HepG2 (cell line): Measurements from ENCODE around the gene CRKL. TPM values are rescaled to one million over a fixed set of nuclear protein-coding genes. Genes with fewer than 3 reads are reported as not detected.

Experiments used
- AFF4 ChIP-seq: sonication (generic); formaldehyde crosslinking; IDR thresholded peaks from 2 replicates; pipeline ENCODE4 v1.4.0; 2020; ENCODE audit warnings: missing genetic modification reagents
- ARID3A ChIP-seq: IDR thresholded peaks from 2 replicates; pipeline ENCODE4 v1.6.1; 2012; ENCODE audit warnings: low read depth, low read length, improper control_type of control experiment
- CREB1 ChIP-seq, 2 experiments: fragments of 450-650 bp in 1 of 2; IDR thresholded peaks; 2 replicates each; pipeline ENCODE4 v1.6.1; 2016 to 2017; ENCODE audit warnings: control low read depth in 1 of 2, mild to moderate bottlenecking in 1 of 2, missing compliant biosample characterization in 1 of 2, missing genetic modification characterization in 1 of 2
- CTCF ChIP-seq: sonication (generic); formaldehyde crosslinking; IDR thresholded peaks from 2 replicates; pipeline ENCODE4 v1.5.0; 2020; ENCODE audit warnings: mild to moderate bottlenecking, missing genetic modification reagents, moderate library complexity
- IRX3 ChIP-seq: sonication (generic); formaldehyde crosslinking; IDR thresholded peaks from 2 replicates; pipeline ENCODE4 v1.8.1; 2023; ENCODE audit warnings: mild to moderate bottlenecking, low read depth, missing genetic modification reagents, borderline replicate concordance
- POLR2AphosphoS5 ChIP-seq: IDR thresholded peaks from 2 replicates; pipeline ENCODE4 v1.6.1; 2012; ENCODE audit warnings: low read depth, low read length
- UBTF ChIP-seq: sonication (generic); formaldehyde crosslinking; IDR thresholded peaks from 2 replicates; pipeline ENCODE4 v1.4.0; 2020; ENCODE audit warnings: mild to moderate bottlenecking, missing genetic modification reagents
- ZBTB33 ChIP-seq: sonication (generic); formaldehyde crosslinking; IDR thresholded peaks from 2 replicates; pipeline ENCODE4 v1.4.0; 2020; ENCODE audit warnings: missing genetic modification reagents
- ZBTB7A ChIP-seq: sonication (generic); formaldehyde crosslinking; IDR thresholded peaks from 2 replicates; pipeline ENCODE4 v1.8.0; 2022; ENCODE audit warnings: mild to moderate bottlenecking, missing genetic modification reagents
- ZNF281 ChIP-seq: sonication (generic); formaldehyde crosslinking; IDR thresholded peaks from 2 replicates; pipeline ENCODE4 v1.4.0; 2020; ENCODE audit warnings: missing genetic modification reagents, borderline replicate concordance
- ZNF430 ChIP-seq: sonication (generic); formaldehyde crosslinking; IDR thresholded peaks from 2 replicates; pipeline ENCODE4 v1.9.0; 2021; ENCODE audit warnings: mild to moderate bottlenecking, missing genetic modification reagents
- polyA plus RNA-seq, 8 experiments: library from polyadenylated mRNA; depleted of rRNA in 3 of 8; stranded (reverse) in 7 of 8; unstranded in 1 of 8; fragments of >200 nt; fragmentation: Illumina TruSeq in 4 of 8; extraction: Trizol in 4 of 8; gene quantifications; 2 replicates each; pipeline versions ENCODE4 v1.2.1 to v1.2.3, GENCODE V29; 2011 to 2016; ENCODE audit warnings: low read depth in 4 of 8, missing spikeins in 1 of 8, mixed read lengths in 1 of 8; ENCODE audit not compliant: insufficient read depth in 1 of 8
- total RNA-seq, 5 experiments: library from RNA; depleted of rRNA; stranded (reverse); fragments of >200 nt; fragmentation: Illumina TruSeq; extraction: Trizol; gene quantifications; 2 replicates each; pipeline ENCODE4 v1.2.3, GENCODE V29; 2016; ENCODE audit warnings: low read depth in 1 of 5

CRKL gene
- total and polyA plus RNA-seq, 2 of the 13 experiments (the other 11 are each of a cell fraction or from before 2014, with no cell fraction given) = 37.4 to 60.6 TPM

GRCh38 chr22:20951151-20951931, 34.1 kb downstream of the CRKL start (continued):
- TF ChIP-seq ARID3A (peak; percentile 26; the same call in 1 of the 2 replicates), CREB1 (IDR thresholded peaks at IDR 0.05) (no peak), CREB1 (CRISPR knock-in tag; IDR thresholded peaks at IDR 0.05) (0 out of 2 replicates have a peak, but pooled peaks have one; percentile 15), ZNF430 (CRISPR knock-in tag) (no peak), ZBTB33 (CRISPR knock-in tag) (no peak), CTCF (CRISPR knock-in tag) (no peak), AFF4 (CRISPR knock-in tag) (no peak), POLR2AphosphoS5 (peak; percentile 50), ZBTB7A (no peak), UBTF (CRISPR knock-in tag) (peak; percentile 26; the same call in 1 of the 2 replicates), IRX3 (no peak), ZNF281 (CRISPR knock-in tag) (no peak)
